HepG2 (cell line): Measurements from ENCODE around the gene PRPSAP1. TPM values are rescaled to one million over a fixed set of nuclear protein-coding genes. Genes with fewer than 3 reads are reported as not detected.

Experiments
- ATF7-NPFF ChIP-seq: sonication (generic); formaldehyde crosslinking; IDR thresholded peaks from 2 replicates; pipeline ENCODE4 v1.8.1; 2023; ENCODE audit warnings: mild to moderate bottlenecking, low read depth, missing genetic modification reagents, moderate library complexity
- ETV5 ChIP-seq: IDR thresholded peaks from 2 replicates; pipeline ENCODE4 v1.6.1; 2018; ENCODE audit warnings: missing biosample characterization, missing genetic modification reagents, inconsistent platforms, borderline replicate concordance
- KDM2A ChIP-seq: sonication (generic); formaldehyde crosslinking; IDR thresholded peaks from 2 replicates; pipeline ENCODE4 v1.4.0; 2020; ENCODE audit warnings: low read depth, missing genetic modification reagents, borderline replicate concordance
- KLF16 ChIP-seq, 2 experiments: sonication (generic) in 1 of 2; formaldehyde crosslinking in 1 of 2; IDR thresholded peaks; 2 replicates each; pipeline versions ENCODE4 v1.6.1 to v1.8.0; 2016 to 2023; ENCODE audit warnings: missing genetic modification reagents in 2 of 2, missing compliant biosample characterization in 1 of 2
- MTA1 ChIP-seq: sonication (generic); formaldehyde crosslinking; IDR thresholded peaks from 2 replicates; pipeline ENCODE4 v1.4.0; 2020; ENCODE audit warnings: missing genetic modification reagents, mild to moderate bottlenecking, borderline replicate concordance
- MXD4 ChIP-seq: IDR thresholded peaks from 2 replicates; pipeline ENCODE4 v1.6.1; 2016; ENCODE audit warnings: mild to moderate bottlenecking, missing biosample characterization, missing genetic modification reagents
- PHF8 ChIP-seq: sonication (generic); formaldehyde crosslinking; IDR thresholded peaks from 2 replicates; pipeline ENCODE4 v1.5.0; 2020; ENCODE audit warnings: missing genetic modification reagents
- PLRG1 ChIP-seq: fragments of 450-650 bp; conservative IDR thresholded peaks from 2 replicates; pipeline ENCODE4 v1.6.1; 2016
- RFXAP ChIP-seq: sonication (generic); formaldehyde crosslinking; IDR thresholded peaks from 2 replicates; pipeline ENCODE4 v1.4.0; 2020; ENCODE audit warnings: missing genetic modification reagents, borderline replicate concordance
- SIN3A ChIP-seq: IDR thresholded peaks from 2 replicates; pipeline ENCODE4 v1.6.1; 2011; ENCODE audit warnings: low read depth, mild to moderate bottlenecking, control low read depth, low read length, borderline replicate concordance
- SKI ChIP-seq: fragments of 450-650 bp; IDR thresholded peaks from one replicate; pipeline ENCODE4 v1.6.1; 2018; ENCODE audit warnings: mild to moderate bottlenecking; ENCODE audit not compliant: partially characterized antibody
- SRY ChIP-seq: sonication (generic); formaldehyde crosslinking; IDR thresholded peaks from 2 replicates; pipeline ENCODE4 v1.8.0; 2022; ENCODE audit warnings: mild to moderate bottlenecking, missing genetic modification reagents
- TCF12 ChIP-seq, 2 experiments: fragments of 450-650 bp in 1 of 2; sonication (generic) in 1 of 2; formaldehyde crosslinking in 1 of 2; IDR thresholded peaks; 2 replicates each; pipeline versions ENCODE4 v1.6.1 to v1.8.0; 2017 to 2022; ENCODE audit warnings: antibody characterized with exemption in 1 of 2, mild to moderate bottlenecking in 1 of 2, missing genetic modification reagents in 1 of 2, moderate library complexity in 1 of 2
- TFDP2 ChIP-seq: sonication (generic); formaldehyde crosslinking; IDR thresholded peaks from 2 replicates; pipeline ENCODE4 v1.4.0; 2020; ENCODE audit warnings: missing genetic modification reagents
- TGIF2 ChIP-seq: IDR thresholded peaks from 2 replicates; pipeline ENCODE4 v1.6.1; 2016; ENCODE audit warnings: control low read depth, missing compliant biosample characterization
- ZFY ChIP-seq: sonication (generic); formaldehyde crosslinking; IDR thresholded peaks from 2 replicates; pipeline ENCODE4 v1.4.0; 2020; ENCODE audit warnings: missing genetic modification reagents
- ZKSCAN8 ChIP-seq: IDR thresholded peaks from 2 replicates; pipeline ENCODE4 v1.6.1; 2016; ENCODE audit warnings: borderline replicate concordance, missing genetic modification reagents, missing compliant biosample characterization
- ZNF333 ChIP-seq: sonication (generic); formaldehyde crosslinking; IDR thresholded peaks from 2 replicates; pipeline ENCODE4 v1.4.0; 2020; ENCODE audit warnings: mild to moderate bottlenecking, missing genetic modification reagents, borderline replicate concordance
- ZNF451 ChIP-seq: sonication (generic); formaldehyde crosslinking; IDR thresholded peaks from 2 replicates; pipeline ENCODE4 v1.5.0; 2020; ENCODE audit warnings: mild to moderate bottlenecking, missing genetic modification reagents
- ZNF547 ChIP-seq: sonication (generic); formaldehyde crosslinking; IDR thresholded peaks from 2 replicates; pipeline ENCODE4 v1.5.1; 2020; ENCODE audit warnings: mild to moderate bottlenecking, missing genetic modification reagents
- ZNF557 ChIP-seq: sonication (generic); formaldehyde crosslinking; IDR thresholded peaks from 2 replicates; pipeline ENCODE4 v1.4.0; 2020; ENCODE audit warnings: missing genetic modification reagents
- ZNF574 ChIP-seq: sonication (generic); formaldehyde crosslinking; IDR thresholded peaks from 2 replicates; pipeline ENCODE4 v1.4.0; 2020; ENCODE audit warnings: missing genetic modification reagents
- ZNF616 ChIP-seq: sonication (generic); formaldehyde crosslinking; IDR thresholded peaks from 2 replicates; pipeline ENCODE4 v1.5.0; 2020; ENCODE audit warnings: low read depth, mild to moderate bottlenecking, missing genetic modification reagents
- ZNF691 ChIP-seq: sonication (generic); formaldehyde crosslinking; IDR thresholded peaks from 2 replicates; pipeline ENCODE4 v1.4.0; 2020; ENCODE audit warnings: missing genetic modification reagents, low read depth, mild to moderate bottlenecking, borderline replicate concordance
- ZNF772 ChIP-seq: sonication (generic); formaldehyde crosslinking; IDR thresholded peaks from 2 replicates; pipeline ENCODE4 v1.5.0; 2020; ENCODE audit warnings: mild to moderate bottlenecking, missing genetic modification reagents
- ZNF776 ChIP-seq: sonication (generic); formaldehyde crosslinking; IDR thresholded peaks from 2 replicates; pipeline ENCODE4 v1.4.0; 2020; ENCODE audit warnings: mild to moderate bottlenecking, missing genetic modification reagents
- polyA plus RNA-seq, 8 experiments: library from polyadenylated mRNA; depleted of rRNA in 3 of 8; stranded (reverse) in 7 of 8; unstranded in 1 of 8; fragments of >200 nt; fragmentation: Illumina TruSeq in 4 of 8; extraction: Trizol in 4 of 8; gene quantifications; 2 replicates each; pipeline versions ENCODE4 v1.2.1 to v1.2.3, GENCODE V29; 2011 to 2016; ENCODE audit warnings: low read depth in 4 of 8, missing spikeins in 1 of 8, mixed read lengths in 1 of 8; ENCODE audit not compliant: insufficient read depth in 1 of 8
- total RNA-seq, 5 experiments: library from RNA; depleted of rRNA; stranded (reverse); fragments of >200 nt; fragmentation: Illumina TruSeq; extraction: Trizol; gene quantifications; 2 replicates each; pipeline ENCODE4 v1.2.3, GENCODE V29; 2016; ENCODE audit warnings: low read depth in 1 of 5

PRPSAP1 gene
- total and polyA plus RNA-seq, 2 of the 13 experiments (the other 11 are each of a cell fraction or from before 2014, with no cell fraction given) = 91.1 to 314 TPM

GRCh38 chr17:76265624-76266243, 88.0 kb downstream of the PRPSAP1 start (continued):
- TF ChIP-seq KDM2A (CRISPR knock-in tag) (peak; percentile 63; the same call in 1 of the 2 replicates), ZNF616 (CRISPR knock-in tag) (0 out of 2 replicates have a peak, but pooled peaks have one; percentile 56), MTA1 (CRISPR knock-in tag) (peak; percentile 44; the same call in 1 of the 2 replicates), SKI (peak; percentile 30), SRY (0 out of 2 replicates have a peak, but pooled peaks have one; percentile 31), ZNF691 (CRISPR knock-in tag) (0 out of 2 replicates have a peak, but pooled peaks have one; percentile 10), ZNF451 (CRISPR knock-in tag) (0 out of 2 replicates have a peak, but pooled peaks have one; percentile 25), ATF7-NPFF (CRISPR knock-in tag) (0 out of 2 replicates have a peak, but pooled peaks have one; percentile 44), ZKSCAN8 (no peak), ZNF776 (CRISPR knock-in tag) (peak; percentile 67; the same call in 1 of the 2 replicates), ETV5 (CRISPR knock-in tag) (peak; percentile 40; the same call in 1 of the 2 replicates), TCF12 (IDR thresholded peaks at IDR 0.05) (no peak), TCF12 (CRISPR knock-in tag; IDR thresholded peaks at IDR 0.05) (0 out of 2 replicates have a peak, but pooled peaks have one; percentile 45), PLRG1 (no peak), ZNF574 (CRISPR knock-in tag) (peak; percentile 56; the same call in 1 of the 2 replicates), ZNF557 (CRISPR knock-in tag) (no peak), KLF16 (CRISPR knock-in tag; IDR thresholded peaks at IDR 0.05) (peak in 1 of 2 experiments; percentile 31; a peak in 1 of 4 replicates), SIN3A (peak; percentile 95; the same call in 1 of the 2 replicates), TFDP2 (peak; percentile 36; the same call in 1 of the 2 replicates), MXD4 (CRISPR knock-in tag) (peak; percentile 81), PHF8 (peak; percentile 54; the same call in 1 of the 2 replicates), RFXAP (peak; percentile 32; the same call in 1 of the 2 replicates), TGIF2 (CRISPR knock-in tag) (peak; percentile 96), ZNF772 (0 out of 2 replicates have a peak, but pooled peaks have one; percentile 36), ZFY (CRISPR knock-in tag) (0 out of 2 replicates have a peak, but pooled peaks have one; percentile 28), ZNF547 (CRISPR knock-in tag) (peak; percentile 25), ZNF333 (CRISPR knock-in tag) (0 out of 2 replicates have a peak, but pooled peaks have one; percentile 20)
